Effector memory CD4-positive, alpha-beta T cell (primary cell): Measurements from ENCODE around the gene SLC1A4.
"Not testable (repeated sequence)": the region's sequence is repeated elsewhere in the genome, so short reads cannot be mapped to it uniquely, and the experiment has no call there.

ENCODE experiments used
- DNase-seq, 3 donors: peaks; one replicate each; pipeline ENCODE4 v3.0.0-alpha.2; 2020
- H3K27ac ChIP-seq: 2 replicates; pipeline ENCODE4 v1.7.0; 2013; ENCODE audit warnings: mild to moderate bottlenecking, low read length, moderate library complexity; ENCODE audit not compliant: insufficient read depth, poor library complexity, severe bottlenecking
- H3K27me3 ChIP-seq: replicated peaks from 2 replicates; pipeline ENCODE4 v1.7.0; 2013; ENCODE audit warnings: mild to moderate bottlenecking, low read length; ENCODE audit not compliant: insufficient read depth, control insufficient read depth, poor library complexity, severe bottlenecking
- H3K36me3 ChIP-seq: 2 replicates; pipeline ENCODE4 v1.7.0; 2013; ENCODE audit warnings: mild to moderate bottlenecking, low read length, moderate library complexity; ENCODE audit not compliant: control insufficient read depth, insufficient read depth
- H3K4me1 ChIP-seq: 2 replicates; pipeline ENCODE4 v1.7.0; 2013; ENCODE audit warnings: low read length, mild to moderate bottlenecking; ENCODE audit not compliant: control insufficient read depth, insufficient read depth, poor library complexity, severe bottlenecking
- H3K4me3 ChIP-seq: 2 replicates; pipeline ENCODE4 v1.7.0; 2013; ENCODE audit warnings: low read length, low read depth, mild to moderate bottlenecking; ENCODE audit not compliant: insufficient read depth, poor library complexity, severe bottlenecking
- H3K9me3 ChIP-seq: 2 replicates; pipeline ENCODE4 v1.7.0; 2013; ENCODE audit warnings: mild to moderate bottlenecking, low read length, moderate library complexity; ENCODE audit not compliant: control insufficient read depth

Gene SLC1A4

GRCh38 chr2:64950226-64951160 is 38.7 kb upstream of the SLC1A4 start:
- Histone ChIP-seq H3K4me3 (no peak overlapping the region), H3K36me3 (no peaks in the 10 kb centered on the region), H3K27me3 (no peaks in the 10 kb centered on the region), H3K27ac (no peak overlapping the region), H3K9me3 (no peaks in the 10 kb centered on the region), H3K4me1 (peaks cover 20% of the 10 kb centered on the region)
- DNase-seq = no peak

- Histone ChIP-seq H3K36me3 (no peaks in the 10 kb centered on the region), H3K4me1 (peaks cover 12% of the 10 kb centered on the region), H3K9me3 (no peaks in the 10 kb centered on the region), H3K27me3 (no peaks in the 10 kb centered on the region), H3K4me3 (no peak overlapping the region), H3K27ac (no peak overlapping the region)
- DNase-seq = no peak
Measured at GRCh38 chr2:64951306-64951953, 37.8 kb upstream of the SLC1A4 start.

GRCh38 chr2:64952096-64952495 is 37.1 kb upstream of the SLC1A4 start:
- DNase-seq = no peak
- Histone ChIP-seq H3K27ac (no peak overlapping the region), H3K4me1 (peaks cover 5% of the 10 kb centered on the region), H3K9me3 (no peaks in the 10 kb centered on the region), H3K36me3 (no peaks in the 10 kb centered on the region), H3K27me3 (no peaks in the 10 kb centered on the region), H3K4me3 (no peak overlapping the region)

- no peaks in the 10 kb centered on the region for H3K4me1 ChIP-seq
- H3K27me3 ChIP-seq = no peaks in the 10 kb centered on the region
- no peak overlapping the region for H3K27ac ChIP-seq
- H3K9me3 ChIP-seq = no peaks in the 10 kb centered on the region
- H3K36me3 ChIP-seq = no peaks in the 10 kb centered on the region
- no peak for DNase-seq
- H3K4me3 ChIP-seq = no peak overlapping the region
Measured at GRCh38 chr2:64952511-64953482, 36.4 kb upstream of the SLC1A4 start.

GRCh38 chr2:64955467-64955866 is 33.7 kb upstream of the SLC1A4 start:
- H3K9me3 ChIP-seq = no peaks in the 10 kb centered on the region
- H3K27me3 ChIP-seq = no peaks in the 10 kb centered on the region
- H3K36me3 ChIP-seq = no peaks in the 10 kb centered on the region
- no peak overlapping the region for H3K27ac ChIP-seq
- no peaks in the 10 kb centered on the region for H3K4me1 ChIP-seq
- no peak overlapping the region for H3K4me3 ChIP-seq
- no peak for DNase-seq

GRCh38 chr2:64957109-64957903 is 31.9 kb upstream of the SLC1A4 start:
- DNase-seq = no peak
- Histone ChIP-seq H3K27me3 (no peaks in the 10 kb centered on the region), H3K27ac (no peak overlapping the region), H3K36me3 (no peaks in the 10 kb centered on the region), H3K9me3 (no peaks in the 10 kb centered on the region), H3K4me1 (no peaks in the 10 kb centered on the region), H3K4me3 (no peak overlapping the region)

- no peaks in the 10 kb centered on the region for H3K9me3 ChIP-seq
- DNase-seq = no peak
- no peaks in the 10 kb centered on the region for H3K4me1 ChIP-seq
- no peak overlapping the region for H3K4me3 ChIP-seq
- no peaks in the 10 kb centered on the region for H3K36me3 ChIP-seq
- no peak overlapping the region for H3K27ac ChIP-seq
- no peaks in the 10 kb centered on the region for H3K27me3 ChIP-seq
Measured at GRCh38 chr2:64958556-64958955, 30.6 kb upstream of the SLC1A4 start.

GRCh38 chr2:64960819-64961218 is 28.4 kb upstream of the SLC1A4 start:
- H3K4me3 ChIP-seq = no peak overlapping the region
- H3K27ac ChIP-seq = no peak overlapping the region
- no peaks in the 10 kb centered on the region for H3K4me1 ChIP-seq
- H3K9me3 ChIP-seq = no peaks in the 10 kb centered on the region
- H3K27me3 ChIP-seq = no peaks in the 10 kb centered on the region
- DNase-seq = no peak
- H3K36me3 ChIP-seq = no peaks in the 10 kb centered on the region

- H3K4me1 ChIP-seq, H3K9me3 ChIP-seq, DNase-seq, H3K4me3 ChIP-seq, H3K36me3 ChIP-seq, H3K27me3 ChIP-seq, H3K27ac ChIP-seq: not testable (repeated sequence)
Measured at GRCh38 chr2:64963138-64963537, 26.1 kb upstream of the SLC1A4 start.
